ENCODE measurements around the gene C1QTNF7. TPM values are rescaled to one million over a fixed set of nuclear protein-coding genes. Genes with fewer than 3 reads are reported as not detected.

Gene C1QTNF7
- total RNA-seq, 1 donor from 2014 or later, result 0.45 TPM

Other genes with a start within 250 kb of the C1QTNF7 start
- gene CC2D2A, start 41.8 kb downstream of the C1QTNF7 start, total RNA-seq, result 2.4 TPM
- 38.9 TPM for gene FBXL5, start 227.3 kb downstream of the C1QTNF7 start, total RNA-seq